Cardiac muscle cell (in vitro differentiated cells and primary cell): Measurements from ENCODE around the gene RIPK3. TPM values are rescaled to one million over a fixed set of nuclear protein-coding genes. Genes with fewer than 3 reads are reported as not detected.

ENCODE experiments used
- DNase-seq, 2 donors: peaks; one replicate each; pipeline versions ENCODE4 v3.0.0 to v3.0.0-alpha.2; 2010 to 2017; ENCODE audit warnings: low read depth in 1 of 2, low spot score in 1 of 2
- H3K27ac ChIP-seq: fragments of 200-600 bp; sonication (generic); 2 replicates; pipeline ENCODE4 v1.5.1; 2016
- H3K27me3 ChIP-seq: fragments of 200-600 bp; sonication (generic); 2 replicates; pipeline ENCODE4 v1.6.0; 2016; ENCODE audit warnings: control low read depth
- H3K36me3 ChIP-seq: fragments of 200-600 bp; sonication (generic); 2 replicates; pipeline ENCODE4 v1.5.1; 2016; ENCODE audit warnings: control low read depth
- H3K4me1 ChIP-seq: fragments of 200-600 bp; sonication (generic); 2 replicates; pipeline ENCODE4 v1.8.1; 2017; ENCODE audit warnings: low read depth, mild to moderate bottlenecking, mixed run types
- H3K4me3 ChIP-seq: fragments of 200-600 bp; sonication (generic); 2 replicates; pipeline ENCODE4 v1.5.1; 2016; ENCODE audit warnings: mild to moderate bottlenecking
- H3K9me3 ChIP-seq: fragments of 200-600 bp; sonication (generic); 2 replicates; pipeline ENCODE4 v1.5.1; 2017; ENCODE audit warnings: low read depth, mild to moderate bottlenecking, control low read depth
- polyA plus RNA-seq: library from polyadenylated mRNA; unstranded; fragments of >200 nt; fragmentation: Nextera tagmentation; extraction: Ambion mirVana; gene quantifications from 2 replicates; pipeline ENCODE4 v1.2.1, GENCODE V29; 2016
- total RNA-seq: library from RNA; depleted of rRNA; stranded (reverse); fragments of >200 nt; gene quantifications from 2 replicates; pipeline ENCODE4 v1.2.3, GENCODE V29; 2016
- TF ChIP-seq, protein P1 (sequence below): IDR thresholded peaks from 2 replicates; pipeline ENCODE4 v1.5.1; 2012; ENCODE audit warnings: low read depth, mild to moderate bottlenecking, low read length

Gene RIPK3
- total and polyA plus RNA-seq, 2 experiments from 2014 or later: 0.24 TPM; not detected in 1

DNA sequence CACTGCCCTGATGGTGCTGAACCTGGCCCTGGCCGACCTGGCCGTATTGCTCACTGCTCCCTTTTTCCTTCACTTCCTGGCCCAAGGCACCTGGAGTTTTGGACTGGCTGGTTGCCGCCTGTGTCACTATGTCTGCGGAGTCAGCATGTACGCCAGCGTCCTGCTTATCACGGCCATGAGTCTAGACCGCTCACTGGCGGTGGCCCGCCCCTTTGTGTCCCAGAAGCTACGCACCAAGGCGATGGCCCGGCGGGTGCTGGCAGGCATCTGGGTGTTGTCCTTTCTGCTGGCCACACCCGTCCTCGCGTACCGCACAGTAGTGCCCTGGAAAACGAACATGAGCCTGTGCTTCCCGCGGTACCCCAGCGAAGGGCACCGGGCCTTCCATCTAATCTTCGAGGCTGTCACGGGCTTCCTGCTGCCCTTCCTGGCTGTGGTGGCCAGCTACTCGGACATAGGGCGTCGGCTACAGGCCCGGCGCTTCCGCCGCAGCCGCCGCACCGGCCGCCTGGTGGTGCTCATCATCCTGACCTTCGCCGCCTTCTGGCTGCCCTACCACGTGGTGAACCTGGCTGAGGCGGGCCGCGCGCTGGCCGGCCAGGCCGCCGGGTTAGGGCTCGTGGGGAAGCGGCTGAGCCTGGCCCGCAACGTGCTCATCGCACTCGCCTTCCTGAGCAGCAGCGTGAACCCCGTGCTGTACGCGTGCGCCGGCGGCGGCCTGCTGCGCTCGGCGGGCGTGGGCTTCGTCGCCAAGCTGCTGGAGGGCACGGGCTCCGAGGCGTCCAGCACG is 23.8 kb downstream of the RIPK3 start:
- H3K27me3 ChIP-seq: no peaks in the 10 kb centered on the region
- no peaks in the 10 kb centered on the region for H3K36me3 ChIP-seq
- DNase-seq: peak in 1 of 2 donors; percentile 54
- no peaks in the 10 kb centered on the region for H3K9me3 ChIP-seq
- no peak overlapping the region for H3K4me3 ChIP-seq
- TF ChIP-seq, protein P1, sequence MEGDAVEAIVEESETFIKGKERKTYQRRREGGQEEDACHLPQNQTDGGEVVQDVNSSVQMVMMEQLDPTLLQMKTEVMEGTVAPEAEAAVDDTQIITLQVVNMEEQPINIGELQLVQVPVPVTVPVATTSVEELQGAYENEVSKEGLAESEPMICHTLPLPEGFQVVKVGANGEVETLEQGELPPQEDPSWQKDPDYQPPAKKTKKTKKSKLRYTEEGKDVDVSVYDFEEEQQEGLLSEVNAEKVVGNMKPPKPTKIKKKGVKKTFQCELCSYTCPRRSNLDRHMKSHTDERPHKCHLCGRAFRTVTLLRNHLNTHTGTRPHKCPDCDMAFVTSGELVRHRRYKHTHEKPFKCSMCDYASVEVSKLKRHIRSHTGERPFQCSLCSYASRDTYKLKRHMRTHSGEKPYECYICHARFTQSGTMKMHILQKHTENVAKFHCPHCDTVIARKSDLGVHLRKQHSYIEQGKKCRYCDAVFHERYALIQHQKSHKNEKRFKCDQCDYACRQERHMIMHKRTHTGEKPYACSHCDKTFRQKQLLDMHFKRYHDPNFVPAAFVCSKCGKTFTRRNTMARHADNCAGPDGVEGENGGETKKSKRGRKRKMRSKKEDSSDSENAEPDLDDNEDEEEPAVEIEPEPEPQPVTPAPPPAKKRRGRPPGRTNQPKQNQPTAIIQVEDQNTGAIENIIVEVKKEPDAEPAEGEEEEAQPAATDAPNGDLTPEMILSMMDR: peak; percentile 13
- no peak overlapping the region for H3K27ac ChIP-seq
- no peaks in the 10 kb centered on the region for H3K4me1 ChIP-seq

DNA sequence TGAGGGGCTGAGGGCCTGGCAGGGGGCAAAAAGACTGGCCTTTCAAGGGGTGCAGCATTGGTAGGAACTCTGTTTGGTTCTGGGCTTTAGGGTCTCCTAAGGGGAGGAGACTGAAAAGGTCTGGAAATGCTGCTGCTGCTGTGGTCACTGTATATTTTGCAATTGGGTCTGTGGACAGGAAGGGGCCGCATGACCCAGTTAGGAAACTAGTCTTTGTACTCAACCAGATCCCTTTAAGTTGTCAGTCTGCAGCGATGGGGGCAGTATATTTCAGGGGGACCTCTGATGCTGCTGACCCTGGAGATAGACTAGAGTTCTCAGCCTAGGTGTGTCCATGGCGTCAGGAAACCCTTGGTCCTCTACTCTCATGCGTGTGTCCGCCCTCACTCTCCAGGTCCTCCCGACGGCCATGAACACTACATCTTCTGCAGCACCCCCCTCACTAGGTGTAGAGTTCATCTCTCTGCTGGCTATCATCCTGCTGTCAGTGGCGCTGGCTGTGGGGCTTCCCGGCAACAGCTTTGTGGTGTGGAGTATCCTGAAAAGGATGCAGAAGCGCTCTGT is 24.5 kb downstream of the RIPK3 start:
- no peaks in the 10 kb centered on the region for H3K9me3 ChIP-seq
- H3K27me3 ChIP-seq: no peaks in the 10 kb centered on the region
- H3K4me1 ChIP-seq: no peaks in the 10 kb centered on the region
- DNase-seq: no peak
- no peak overlapping the region for H3K4me3 ChIP-seq
- H3K36me3 ChIP-seq: no peaks in the 10 kb centered on the region
- TF ChIP-seq, protein P1: no peak
- no peak overlapping the region for H3K27ac ChIP-seq

DNA sequence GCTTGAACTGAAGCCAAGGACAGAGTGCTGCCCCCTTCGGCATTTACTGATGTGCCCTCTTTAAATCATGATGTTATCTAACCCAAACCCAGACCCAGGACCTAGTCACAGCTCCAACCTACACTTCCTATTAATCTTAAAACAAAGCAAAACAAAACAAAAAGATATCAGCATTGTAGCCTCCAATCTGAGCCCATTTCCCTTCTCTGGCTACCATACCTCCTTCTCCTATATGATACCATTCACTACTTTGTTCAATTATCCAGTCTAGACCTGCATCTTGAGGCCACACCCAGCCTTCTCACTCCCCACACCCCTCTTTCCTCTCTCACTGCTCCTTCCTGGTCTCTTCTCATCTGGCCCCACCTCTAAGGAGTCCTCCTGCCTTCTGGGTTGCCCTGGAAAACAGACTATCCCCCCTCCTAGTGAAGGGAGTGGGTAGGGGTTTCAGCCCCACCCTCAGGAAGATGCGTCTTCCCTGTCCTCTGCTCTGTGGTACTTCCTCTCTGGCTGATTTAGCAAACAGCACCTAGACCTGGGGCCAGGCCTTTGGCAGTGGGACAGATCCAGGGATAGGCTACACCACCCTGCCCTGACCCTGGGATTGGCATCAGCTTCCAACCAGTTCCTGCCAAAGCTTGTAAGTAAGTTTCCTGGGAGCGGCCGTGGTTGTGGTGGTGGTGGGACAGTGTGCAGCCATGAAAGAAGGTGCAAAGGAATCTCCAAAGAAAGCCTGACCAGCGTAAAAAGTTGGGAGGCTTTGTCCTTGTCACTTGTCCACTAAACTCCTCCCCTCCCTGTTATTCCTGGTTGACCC is 25.2 kb downstream of the RIPK3 start:
- H3K4me1 ChIP-seq: no peaks in the 10 kb centered on the region
- H3K4me3 ChIP-seq: no peak overlapping the region
- no peaks in the 10 kb centered on the region for H3K27me3 ChIP-seq
- no peak for DNase-seq
- TF ChIP-seq, protein P1: no peak
- H3K36me3 ChIP-seq: no peaks in the 10 kb centered on the region
- no peak overlapping the region for H3K27ac ChIP-seq
- no peaks in the 10 kb centered on the region for H3K9me3 ChIP-seq

DNA sequence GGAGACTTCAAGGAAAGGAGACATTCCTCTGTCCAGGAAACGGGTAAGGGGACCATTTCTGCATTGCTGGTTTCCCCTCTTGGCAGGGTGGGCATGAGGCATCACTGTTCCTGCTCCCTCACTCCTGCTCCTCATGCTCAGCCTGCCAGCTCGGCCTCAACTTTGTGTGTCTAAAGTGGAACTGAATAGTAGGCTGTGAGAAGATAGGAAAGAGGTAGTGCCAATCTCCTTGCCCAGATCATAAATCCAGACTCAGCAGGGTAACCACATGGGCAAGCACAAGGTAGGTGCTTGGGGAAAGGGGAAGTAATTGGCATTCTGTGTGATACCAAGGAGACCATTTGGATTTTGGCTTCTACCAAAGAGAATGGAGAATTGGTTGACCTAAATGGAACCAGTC is 25.9 kb downstream of the RIPK3 start:
- no peak for DNase-seq
- H3K4me1 ChIP-seq: no peaks in the 10 kb centered on the region
- no peaks in the 10 kb centered on the region for H3K36me3 ChIP-seq
- H3K9me3 ChIP-seq: no peaks in the 10 kb centered on the region
- H3K27ac ChIP-seq: no peak overlapping the region
- no peaks in the 10 kb centered on the region for H3K27me3 ChIP-seq
- H3K4me3 ChIP-seq: no peak overlapping the region
- TF ChIP-seq, protein P1: no peak

DNA sequence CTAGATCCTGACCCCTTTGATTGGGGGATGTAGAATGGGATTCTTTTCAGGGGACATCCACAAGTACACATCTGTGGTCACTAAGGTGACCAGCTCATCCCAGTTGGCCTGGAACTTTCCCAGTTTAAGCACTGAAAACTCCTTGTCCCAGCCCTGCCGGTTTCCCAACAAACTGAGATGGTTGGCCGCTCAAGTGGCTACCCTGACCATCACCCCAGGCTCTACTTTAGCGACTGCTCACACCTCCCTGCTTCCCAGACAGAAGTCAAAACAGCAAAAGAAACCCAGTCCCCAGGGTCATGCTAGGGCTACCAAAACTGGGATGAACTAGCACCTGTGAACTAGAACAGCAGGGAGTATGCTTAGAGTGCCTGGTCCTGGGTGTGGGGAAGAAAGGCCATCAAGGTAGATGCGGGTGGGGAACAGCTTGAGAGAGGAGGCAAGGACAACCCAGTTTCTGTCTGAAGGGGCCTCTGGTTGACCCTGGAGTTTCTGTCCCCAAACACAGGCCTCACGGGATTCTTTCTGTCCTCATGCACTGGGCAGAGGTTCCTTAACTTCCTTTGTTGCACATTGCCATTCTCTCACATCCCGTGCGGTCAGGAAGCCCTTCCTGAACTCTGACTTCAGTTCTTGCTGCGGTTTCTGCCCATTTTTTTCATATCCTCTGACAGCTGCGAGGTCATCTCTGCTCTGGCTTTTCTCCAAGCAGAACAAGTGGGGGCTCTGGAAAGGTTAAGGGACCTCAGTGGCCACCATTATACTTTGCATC is 26.9 kb downstream of the RIPK3 start:
- Histone ChIP-seq H3K4me3 (no peak overlapping the region), H3K36me3 (no peaks in the 10 kb centered on the region), H3K9me3 (no peaks in the 10 kb centered on the region), H3K4me1 (no peaks in the 10 kb centered on the region), H3K27ac (no peak overlapping the region), H3K27me3 (no peaks in the 10 kb centered on the region)
- peak in 1 of 2 donors; percentile 49 for DNase-seq
- TF ChIP-seq, protein P1: no peak
